Activated naive CD4-positive, alpha-beta T cell treated with Interleukin-2 at 50 U/mL for 16 hours (primary cell): ENCODE measurements around the gene PODXL.
"Not testable (repeated sequence)": the region's sequence is repeated elsewhere in the genome, so short reads cannot be mapped to it uniquely, and the experiment has no call there.

Experiments used
- DNase-seq: peaks from one replicate; pipeline ENCODE4 v3.0.0-alpha.2; 2020

The PODXL gene

GRCh38 chr7:131487217-131487616, 69.2 kb downstream of the PODXL start:
- DNase-seq: no peak

DNA sequence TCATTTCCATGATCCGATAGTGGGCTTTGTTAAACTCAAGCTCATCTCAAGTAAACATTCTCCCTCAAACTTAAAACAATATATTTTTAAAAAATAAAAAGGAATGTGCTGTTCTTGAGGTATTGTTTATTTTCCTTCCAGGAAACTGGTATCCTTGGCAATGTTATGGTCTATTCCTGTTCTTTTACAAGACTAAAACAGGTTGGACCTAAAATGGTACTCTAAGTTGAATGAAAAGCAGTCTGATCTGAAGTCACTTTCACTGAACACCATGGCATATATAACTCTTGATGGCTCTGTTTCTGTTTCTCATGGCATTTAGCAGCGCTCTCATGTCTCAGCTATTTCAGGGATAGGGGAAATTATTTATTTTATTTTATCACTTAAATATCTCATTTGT, 70.1 kb downstream of the PODXL start:
- DNase-seq: no peak

DNA sequence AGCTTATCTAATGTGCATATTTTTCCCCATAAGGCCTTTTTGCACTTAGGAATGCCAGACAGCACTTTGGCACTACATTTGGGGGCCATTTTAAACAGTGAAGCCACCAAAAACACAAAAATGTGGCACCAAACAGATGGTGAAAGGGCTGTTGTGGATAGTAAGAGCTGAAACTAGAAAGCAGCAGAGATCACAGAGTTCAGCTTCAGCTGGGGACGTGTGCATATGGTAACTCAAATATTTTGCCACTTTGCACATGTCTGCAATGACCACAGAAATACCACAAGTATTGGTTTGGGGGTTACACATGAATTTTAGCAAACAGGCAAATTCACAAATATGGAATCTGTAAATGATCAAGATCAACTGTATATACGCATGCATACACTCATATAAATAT, 72.8 kb downstream of the PODXL start:
- no peak for DNase-seq

DNA sequence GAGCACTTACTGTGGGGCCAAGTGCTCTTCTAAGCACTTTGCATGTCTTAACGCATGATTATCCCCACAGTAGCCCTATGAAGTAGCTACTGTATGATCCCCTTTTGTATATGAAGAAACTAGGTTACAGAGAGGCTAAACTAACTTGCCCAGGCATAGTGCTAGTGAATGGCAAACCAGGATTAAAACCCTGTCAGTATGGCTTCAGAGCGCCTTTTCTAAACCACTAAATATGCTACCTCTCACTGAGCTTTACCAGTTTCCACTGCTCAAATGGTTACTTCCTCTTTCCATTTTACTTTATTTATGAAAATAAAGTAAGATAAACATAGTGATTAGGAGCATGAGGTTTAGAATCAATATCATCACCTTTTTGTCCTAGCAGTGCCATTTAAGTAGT, 73.6 kb downstream of the PODXL start:
- DNase-seq: no peak

DNA sequence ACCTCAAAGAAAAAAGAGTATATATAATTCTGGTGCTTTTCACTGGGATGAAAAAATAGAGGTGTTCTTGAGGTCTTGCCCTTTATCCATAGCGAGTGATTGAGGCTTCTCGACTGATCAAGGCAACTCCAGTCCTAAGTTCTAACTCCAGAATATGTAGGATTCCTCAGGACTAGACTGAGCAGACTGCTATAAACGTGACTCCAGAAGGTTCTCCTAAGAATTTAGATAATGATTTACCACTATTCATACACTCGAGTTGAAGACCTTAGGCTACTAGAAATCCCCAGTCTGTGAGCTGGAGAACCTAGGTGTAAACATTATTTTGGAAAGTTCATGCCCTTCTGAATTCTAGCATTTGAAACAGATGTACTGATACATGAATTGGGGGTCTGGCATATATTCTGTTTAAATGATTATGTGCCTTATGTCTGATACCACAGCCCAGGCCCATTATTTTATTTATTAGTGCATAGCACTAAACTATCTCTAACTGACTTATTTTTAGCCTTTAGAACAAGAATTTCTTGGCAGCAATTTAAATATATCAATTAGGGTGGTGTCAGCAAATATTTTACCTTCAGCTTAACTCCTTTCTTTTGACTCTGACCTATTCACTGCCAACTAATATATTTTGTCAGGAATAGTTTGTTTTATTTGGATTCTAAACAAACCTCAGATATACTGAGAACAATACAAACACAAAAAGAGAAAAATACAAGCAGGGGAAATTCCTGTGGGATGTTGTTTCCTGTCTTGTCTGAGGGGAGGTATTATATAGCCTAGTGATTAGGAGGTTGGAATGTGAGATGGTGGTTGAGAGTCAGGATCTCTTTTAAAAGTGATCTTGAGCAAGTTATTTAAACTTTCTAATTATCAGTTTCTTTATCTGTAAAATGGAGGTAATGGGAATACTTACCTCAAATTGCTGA, 75.8 kb downstream of the PODXL start:
- DNase-seq: no peak

GRCh38 chr7:131476740-131477139, 79.7 kb downstream of the PODXL start:
- DNase-seq: no peak

DNA sequence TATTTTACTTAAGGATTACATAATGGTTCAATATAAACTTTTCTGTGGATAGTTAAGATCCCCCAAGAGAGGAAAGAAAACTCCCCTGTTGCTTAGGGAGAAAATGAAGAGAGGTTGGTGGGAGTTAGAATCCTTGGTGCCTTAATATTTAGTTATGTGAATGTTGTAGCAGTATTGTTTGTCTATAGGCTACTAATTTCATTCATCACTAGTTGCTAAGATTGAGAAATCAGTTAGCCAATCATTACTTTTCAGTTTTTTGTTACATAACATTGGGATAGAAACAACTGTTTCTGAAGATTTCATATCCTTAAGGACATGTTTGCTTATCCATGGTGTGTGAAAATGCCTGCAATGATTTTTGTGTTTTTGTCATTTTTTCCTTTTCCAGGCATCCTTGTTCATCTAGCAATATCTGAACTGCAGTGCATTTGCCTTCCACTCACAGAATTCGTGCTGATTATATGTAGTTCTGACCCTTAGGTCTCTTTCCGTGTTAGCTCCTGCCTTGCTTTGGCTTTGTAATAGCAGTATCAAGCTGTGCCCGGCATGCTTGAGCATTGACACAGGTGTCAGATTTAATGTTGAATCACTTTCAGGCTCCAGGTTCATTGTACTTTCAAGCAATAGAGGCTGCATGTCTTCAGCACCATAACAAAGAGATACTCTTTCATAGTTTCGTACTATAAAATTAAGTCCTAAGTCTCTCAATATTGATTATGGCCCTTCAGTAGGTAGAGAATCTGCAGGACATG, 85.0 kb downstream of the PODXL start:
- DNase-seq: no peak

- no peak for DNase-seq
Measured at GRCh38 chr7:131467788-131468187, 88.6 kb downstream of the PODXL start.

- DNase-seq: no peak
Measured at GRCh38 chr7:131466735-131467365, 89.6 kb downstream of the PODXL start.

DNA sequence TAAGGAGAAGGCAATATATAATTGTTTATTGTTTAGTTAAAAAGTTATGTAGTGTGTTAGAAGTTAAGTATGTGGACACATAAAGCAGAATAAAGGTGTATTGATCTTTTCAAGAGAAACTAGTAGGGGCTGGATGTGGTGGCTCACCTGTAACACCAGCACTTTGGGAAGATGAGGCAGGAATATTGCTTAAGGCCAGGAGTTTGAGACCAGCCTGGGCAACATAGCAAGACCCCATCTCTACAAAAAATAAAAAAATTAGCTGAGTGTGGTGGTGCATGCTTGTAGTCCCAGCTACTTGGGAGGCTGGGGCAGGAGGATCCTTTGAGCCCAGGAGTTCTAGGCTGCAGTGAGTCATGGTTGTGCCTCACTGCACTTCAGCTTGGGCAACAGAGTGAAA, 93.7 kb downstream of the PODXL start:
- DNase-seq: not testable (repeated sequence)

- no peak for DNase-seq
Measured at GRCh38 chr7:131462059-131462458, 94.4 kb downstream of the PODXL start.

DNA sequence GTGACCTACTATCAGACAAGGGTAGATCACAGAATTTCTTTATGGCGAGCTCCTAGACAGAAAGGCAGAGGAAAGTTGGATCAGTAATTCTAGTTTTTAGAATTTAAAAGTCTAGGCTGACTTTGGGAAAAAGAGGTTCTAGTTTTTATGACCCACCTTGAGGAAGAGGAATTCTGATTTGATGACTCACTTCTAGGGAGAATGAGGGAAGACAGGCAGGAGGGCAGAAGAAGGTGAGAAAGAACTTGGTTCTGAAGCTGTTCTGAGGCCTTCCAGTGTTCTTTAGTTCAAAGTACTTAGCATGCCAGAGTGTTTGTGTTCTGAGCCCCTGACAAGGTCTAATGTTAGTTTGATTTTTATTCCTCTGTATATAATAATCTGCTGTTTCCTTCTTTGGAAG, 97.2 kb downstream of the PODXL start:
- no peak for DNase-seq

GRCh38 chr7:131456338-131456737, 100.1 kb downstream of the PODXL start:
- DNase-seq: no peak

DNA sequence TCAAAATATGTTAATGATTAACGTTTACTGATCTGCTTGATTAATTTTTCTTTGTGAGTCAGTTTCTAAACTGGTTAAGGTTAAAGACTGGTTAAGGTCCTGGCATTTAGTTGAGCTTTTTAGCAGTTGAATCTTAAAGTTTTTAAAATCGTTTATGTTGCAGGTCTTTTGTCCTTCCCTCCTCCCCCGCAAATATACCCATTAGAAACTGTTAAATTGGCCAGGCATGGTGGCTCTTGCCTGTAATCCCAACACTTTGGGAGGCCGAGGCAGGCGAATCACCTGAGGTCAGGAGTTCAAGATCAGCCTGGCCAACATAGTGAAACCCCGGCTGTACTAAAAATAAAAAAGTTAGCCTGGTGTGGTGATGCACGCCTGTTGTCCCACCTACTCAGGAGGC, 100.9 kb downstream of the PODXL start:
- DNase-seq: no peak

GRCh38 chr7:131455001-131455400, 101.4 kb downstream of the PODXL start:
- no peak for DNase-seq

DNA sequence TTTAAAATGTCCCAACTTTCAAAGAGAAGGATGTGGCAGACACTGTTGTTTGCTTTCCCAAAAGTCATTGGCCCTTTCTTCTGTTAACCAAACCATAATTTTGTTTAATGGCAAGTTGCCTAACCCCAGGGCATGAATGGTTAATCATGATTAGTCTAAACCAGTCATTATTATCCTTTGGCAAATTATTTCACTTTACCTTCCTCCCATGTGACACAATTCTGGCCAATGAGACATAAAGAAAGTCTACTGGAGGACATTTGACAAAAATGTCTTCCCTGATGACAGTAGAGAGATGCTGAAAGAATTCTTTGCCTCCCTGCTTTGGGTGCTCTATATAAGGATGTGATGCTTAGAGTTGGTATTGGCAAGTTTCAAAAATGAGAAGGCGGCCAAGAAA, 101.9 kb downstream of the PODXL start:
- DNase-seq: no peak
